Measurements from ENCODE around the gene SVIL.

Gene SVIL

GRCh38 chr10:29529146-29529545 is 105.6 kb downstream of the SVIL start:
- TF ChIP-seq, protein P1, sequence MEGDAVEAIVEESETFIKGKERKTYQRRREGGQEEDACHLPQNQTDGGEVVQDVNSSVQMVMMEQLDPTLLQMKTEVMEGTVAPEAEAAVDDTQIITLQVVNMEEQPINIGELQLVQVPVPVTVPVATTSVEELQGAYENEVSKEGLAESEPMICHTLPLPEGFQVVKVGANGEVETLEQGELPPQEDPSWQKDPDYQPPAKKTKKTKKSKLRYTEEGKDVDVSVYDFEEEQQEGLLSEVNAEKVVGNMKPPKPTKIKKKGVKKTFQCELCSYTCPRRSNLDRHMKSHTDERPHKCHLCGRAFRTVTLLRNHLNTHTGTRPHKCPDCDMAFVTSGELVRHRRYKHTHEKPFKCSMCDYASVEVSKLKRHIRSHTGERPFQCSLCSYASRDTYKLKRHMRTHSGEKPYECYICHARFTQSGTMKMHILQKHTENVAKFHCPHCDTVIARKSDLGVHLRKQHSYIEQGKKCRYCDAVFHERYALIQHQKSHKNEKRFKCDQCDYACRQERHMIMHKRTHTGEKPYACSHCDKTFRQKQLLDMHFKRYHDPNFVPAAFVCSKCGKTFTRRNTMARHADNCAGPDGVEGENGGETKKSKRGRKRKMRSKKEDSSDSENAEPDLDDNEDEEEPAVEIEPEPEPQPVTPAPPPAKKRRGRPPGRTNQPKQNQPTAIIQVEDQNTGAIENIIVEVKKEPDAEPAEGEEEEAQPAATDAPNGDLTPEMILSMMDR (IDR thresholded peaks at IDR 0.05) = no peak
- no peaks in the 10 kb centered on the region for H3K9me3 ChIP-seq
- H3K27ac ChIP-seq = no peak overlapping the region
- H3K4me1 ChIP-seq (ENCODE audit: control insufficient read depth in 1 of 2, insufficient read depth in 1 of 2, low read depth in 1 of 2, low read length in 1 of 2) = no peaks in the 10 kb centered on the region
- H3K4me3 ChIP-seq (ENCODE audit: low read depth in 1 of 2, low read length in 1 of 2) = no peak overlapping the region
- peaks cover 80% of the 10 kb centered on the region for H3K36me3 ChIP-seq
- no peaks in the 10 kb centered on the region for H3K27me3 ChIP-seq

GRCh38 chr10:29525762-29526161 is 109.0 kb downstream of the SVIL start:
- Histone ChIP-seq H3K9me3 (no peaks in the 10 kb centered on the region), H3K4me1 (ENCODE audit: control insufficient read depth in 1 of 2, insufficient read depth in 1 of 2, low read depth in 1 of 2, low read length in 1 of 2) (no peaks in the 10 kb centered on the region), H3K36me3 (peaks cover 95% of the 10 kb centered on the region), H3K27ac (no peak overlapping the region), H3K4me3 (ENCODE audit: low read depth in 1 of 2, low read length in 1 of 2) (no peak overlapping the region), H3K27me3 (no peaks in the 10 kb centered on the region)
- TF ChIP-seq, protein P1 (IDR thresholded peaks at IDR 0.05) = no peak

GRCh38 chr10:29524720-29525119 is 110.1 kb downstream of the SVIL start:
- H3K36me3 ChIP-seq = peaks cover 96% of the 10 kb centered on the region
- TF ChIP-seq, protein P1 (IDR thresholded peaks at IDR 0.05) = no peak

DNA sequence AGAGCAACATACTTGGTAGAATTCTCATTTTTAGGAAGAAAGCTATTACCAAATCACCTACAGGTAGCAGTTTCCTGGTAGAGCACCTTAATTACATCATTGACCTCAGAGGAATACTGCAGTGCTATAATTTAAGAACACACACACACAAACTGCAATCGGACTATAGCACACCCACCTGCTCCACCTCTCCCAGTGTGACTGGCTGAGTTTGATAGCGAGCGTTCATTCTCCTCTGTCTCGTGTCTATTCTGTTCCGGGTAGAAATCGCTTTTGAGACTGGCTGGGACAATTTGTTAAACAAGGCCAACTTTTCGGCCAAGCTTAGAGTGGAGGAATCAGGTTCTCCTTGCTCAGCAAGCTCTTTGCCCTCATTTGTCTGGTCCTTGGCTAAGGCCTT is 110.5 kb downstream of the SVIL start:
- Histone ChIP-seq H3K27ac (no peak overlapping the region), H3K4me3 (ENCODE audit: low read depth in 1 of 2, low read length in 1 of 2) (no peak overlapping the region), H3K9me3 (no peaks in the 10 kb centered on the region), H3K36me3 (peaks cover 96% of the 10 kb centered on the region), H3K27me3 (no peaks in the 10 kb centered on the region), H3K4me1 (ENCODE audit: control insufficient read depth in 1 of 2, insufficient read depth in 1 of 2, low read depth in 1 of 2, low read length in 1 of 2) (no peaks in the 10 kb centered on the region)
- TF ChIP-seq, protein P1 (IDR thresholded peaks at IDR 0.05) = no peak

More at GRCh38 chr10:29524720-29525119, 110.1 kb downstream of the SVIL start:
- Histone ChIP-seq H3K27ac (no peak overlapping the region), H3K27me3 (no peaks in the 10 kb centered on the region), H3K4me1 (ENCODE audit: control insufficient read depth in 1 of 2, insufficient read depth in 1 of 2, low read depth in 1 of 2, low read length in 1 of 2) (no peaks in the 10 kb centered on the region), H3K4me3 (ENCODE audit: low read depth in 1 of 2, low read length in 1 of 2) (no peak overlapping the region), H3K9me3 (no peaks in the 10 kb centered on the region)

- no peaks in the 10 kb centered on the region for H3K4me1 ChIP-seq (ENCODE audit: control insufficient read depth in 1 of 2, insufficient read depth in 1 of 2, low read depth in 1 of 2, low read length in 1 of 2)
- peaks cover 96% of the 10 kb centered on the region for H3K36me3 ChIP-seq
- no peak overlapping the region for H3K4me3 ChIP-seq (ENCODE audit: low read depth in 1 of 2, low read length in 1 of 2)
- H3K27ac ChIP-seq = no peak overlapping the region
- no peaks in the 10 kb centered on the region for H3K27me3 ChIP-seq
- TF ChIP-seq, protein P1 (IDR thresholded peaks at IDR 0.05) = no peak
- no peaks in the 10 kb centered on the region for H3K9me3 ChIP-seq
Observed at GRCh38 chr10:29522918-29523317, 111.9 kb downstream of the SVIL start.
